ENCODE data around the gene FAM153A.
"Not testable (repeated sequence)": the region's sequence is repeated elsewhere in the genome, so short reads cannot be mapped to it uniquely, and the experiment has no call there.

FAM153A gene

GRCh38 chr5:177723831-177724485 lies 58.7 kb downstream of the FAM153A start:
- not testable (repeated sequence) for DNase-seq

- DNase-seq = not testable (repeated sequence)
Measured at GRCh38 chr5:177722829-177723228, 59.9 kb downstream of the FAM153A start.

GRCh38 chr5:177719989-177720388 lies 62.7 kb downstream of the FAM153A start:
- not testable (repeated sequence) for DNase-seq

- not testable (repeated sequence) for DNase-seq
Measured at GRCh38 chr5:177715423-177715822, 67.3 kb downstream of the FAM153A start.

- DNase-seq = not testable (repeated sequence)
Measured at GRCh38 chr5:177696100-177696499, 86.6 kb downstream of the FAM153A start.

GRCh38 chr5:177695356-177695930 lies 87.3 kb downstream of the FAM153A start:
- not testable (repeated sequence) for DNase-seq

GRCh38 chr5:177694518-177694835 lies 88.2 kb downstream of the FAM153A start:
- not testable (repeated sequence) for DNase-seq

- not testable (repeated sequence) for DNase-seq
Measured at GRCh38 chr5:177693671-177694517, 88.8 kb downstream of the FAM153A start.

GRCh38 chr5:177692969-177693368 lies 89.7 kb downstream of the FAM153A start:
- DNase-seq = not testable (repeated sequence)

- DNase-seq = not testable (repeated sequence)
Measured at GRCh38 chr5:177692507-177692906, 90.2 kb downstream of the FAM153A start.

GRCh38 chr5:177689011-177689610 lies 93.6 kb downstream of the FAM153A start:
- DNase-seq = not testable (repeated sequence)

- DNase-seq = not testable (repeated sequence)
Measured at GRCh38 chr5:177688091-177688490, 94.6 kb downstream of the FAM153A start.

GRCh38 chr5:177681920-177682319 lies 100.8 kb downstream of the FAM153A start:
- not testable (repeated sequence) for DNase-seq

All from stimulated activated CD4-positive, alpha-beta T cell treated with anti-CD3 and anti-CD28 coated beads, Interleukin-2, amount 100 ng/mL, for 24 hours (primary cell).